GM19240 (cell line): ENCODE measurements around the gene PDE4B.

Experiments used
- DNase-seq: peaks from one replicate; pipeline ENCODE4 v3.0.0; 2011; ENCODE audit warnings: low spot score; ENCODE audit not compliant: insufficient read length

PDE4B gene

DNA sequence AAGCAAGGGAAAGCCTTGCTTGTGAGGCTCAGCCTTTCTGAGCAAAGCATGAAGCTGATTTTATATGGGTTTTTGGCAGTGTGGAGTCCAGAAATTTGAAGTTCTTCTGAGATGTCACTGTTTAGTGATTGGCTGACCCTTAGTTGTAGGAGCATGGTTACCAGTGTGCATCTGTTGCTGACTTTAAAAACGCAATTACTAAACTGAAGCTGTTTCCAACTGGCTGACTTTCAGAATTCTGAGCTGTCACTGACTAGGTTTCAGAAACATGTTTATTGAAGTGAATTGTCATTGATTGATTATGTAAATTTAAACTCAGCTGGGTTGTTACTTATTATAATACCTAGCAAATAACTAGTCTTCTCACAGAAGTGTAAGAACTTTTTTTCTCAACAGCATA is 89.4 kb downstream of the PDE4B start:
- DNase-seq = no peak

DNA sequence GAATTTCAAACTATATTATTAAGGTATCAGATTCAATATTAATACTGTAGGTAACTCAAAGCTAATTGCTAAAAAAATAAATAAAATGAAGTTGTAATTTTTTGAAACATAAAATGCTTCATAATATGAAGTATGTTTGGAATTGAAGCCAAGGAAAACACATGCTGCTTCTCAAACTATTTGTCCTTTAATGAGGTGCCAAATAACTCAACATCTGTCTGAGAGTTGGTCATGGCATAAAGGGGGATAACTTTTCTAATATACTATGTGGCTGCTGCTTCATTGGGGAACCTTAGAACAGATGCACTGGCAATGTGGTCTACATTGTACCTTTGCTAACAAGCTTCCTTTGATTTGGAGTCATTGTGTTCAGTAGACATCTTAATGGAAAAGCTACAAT is 96.7 kb downstream of the PDE4B start:
- DNase-seq = no peak

DNA sequence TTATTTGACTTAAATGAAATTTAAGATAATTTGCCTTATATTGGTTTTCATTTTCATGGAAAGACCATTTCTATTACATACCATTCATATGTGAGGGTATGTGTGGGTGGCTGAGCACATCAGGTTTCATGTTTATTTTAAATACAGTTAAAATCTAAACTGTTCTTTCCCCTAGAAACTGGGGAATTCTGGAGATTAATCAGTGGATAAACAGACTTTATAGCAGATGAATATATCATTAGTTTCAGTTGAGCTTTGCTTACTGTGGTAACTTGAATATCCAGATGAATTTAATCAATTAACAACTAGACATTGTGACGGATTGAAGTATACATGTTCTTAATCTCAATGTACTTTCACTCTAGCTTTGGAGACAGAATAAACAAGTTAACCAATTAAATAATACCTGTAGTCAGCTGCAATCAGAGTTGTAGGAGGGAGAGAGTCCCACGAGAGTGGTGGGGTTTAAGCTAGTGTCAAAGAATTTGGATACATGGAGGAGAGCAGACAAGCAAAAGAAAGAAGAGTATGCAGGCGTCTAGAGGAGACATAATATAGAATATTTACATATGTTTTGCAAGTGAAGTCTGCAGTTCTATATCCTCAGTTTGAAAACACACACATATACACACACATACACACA is 97.6 kb downstream of the PDE4B start:
- no peak for DNase-seq

DNA sequence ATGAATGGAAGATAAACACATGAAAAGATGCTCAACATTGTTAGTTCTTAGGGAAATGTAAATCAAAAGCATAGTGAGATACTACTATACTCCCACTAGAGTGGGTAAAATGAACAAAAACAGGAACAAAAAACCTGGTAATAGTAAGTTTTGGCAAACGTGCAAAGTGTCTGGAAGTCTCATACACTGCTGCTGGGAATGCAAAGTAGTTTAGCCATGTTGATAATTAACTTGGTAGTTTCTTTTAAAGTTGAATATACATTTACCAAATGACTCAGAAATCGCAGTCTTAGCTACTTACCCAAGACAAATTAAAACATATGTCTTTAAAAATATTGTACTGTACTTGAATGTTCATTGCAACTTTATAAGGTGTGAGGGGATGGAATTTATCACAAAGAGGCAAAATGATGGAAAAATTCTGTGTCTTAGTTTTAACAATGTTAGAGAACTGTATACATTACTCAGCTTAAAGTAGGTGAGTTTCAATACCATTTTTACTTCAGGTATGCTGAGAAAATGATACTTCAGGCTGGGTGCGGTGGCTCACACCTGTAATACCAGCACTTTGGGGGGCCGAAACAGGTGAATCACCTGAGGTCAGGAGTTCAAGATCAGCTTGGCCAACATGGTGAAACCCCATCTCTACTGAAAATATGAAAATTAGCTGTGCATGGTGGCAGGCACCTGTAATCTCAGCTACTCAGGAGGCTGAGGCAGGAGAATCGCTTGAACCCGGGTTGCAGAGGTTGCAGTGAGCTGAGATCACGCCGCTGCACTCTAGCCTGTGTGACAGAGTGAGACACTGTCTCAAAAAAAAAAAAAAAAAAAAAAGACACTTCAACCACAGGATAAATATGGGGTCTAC is 102.3 kb downstream of the PDE4B start:
- DNase-seq = no peak

DNA sequence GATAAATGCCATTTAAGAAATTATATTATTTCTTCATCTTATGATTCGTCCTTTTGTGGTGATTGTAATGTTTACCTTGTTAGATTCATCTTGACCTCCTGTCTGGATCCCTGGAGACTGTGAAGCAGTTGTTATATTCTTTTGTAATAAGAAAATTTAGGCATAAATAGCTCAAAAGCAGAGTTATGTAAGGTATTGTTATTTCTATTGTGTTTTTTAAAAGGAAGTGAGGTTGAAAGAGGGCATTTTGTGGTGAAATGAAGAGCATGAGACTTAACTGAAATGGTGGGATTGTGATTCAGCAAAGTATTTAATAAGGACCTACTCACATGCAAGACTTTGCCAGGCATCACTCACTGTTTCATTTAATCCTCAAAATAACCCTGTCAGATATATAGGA is 104.0 kb downstream of the PDE4B start:
- no peak for DNase-seq

DNA sequence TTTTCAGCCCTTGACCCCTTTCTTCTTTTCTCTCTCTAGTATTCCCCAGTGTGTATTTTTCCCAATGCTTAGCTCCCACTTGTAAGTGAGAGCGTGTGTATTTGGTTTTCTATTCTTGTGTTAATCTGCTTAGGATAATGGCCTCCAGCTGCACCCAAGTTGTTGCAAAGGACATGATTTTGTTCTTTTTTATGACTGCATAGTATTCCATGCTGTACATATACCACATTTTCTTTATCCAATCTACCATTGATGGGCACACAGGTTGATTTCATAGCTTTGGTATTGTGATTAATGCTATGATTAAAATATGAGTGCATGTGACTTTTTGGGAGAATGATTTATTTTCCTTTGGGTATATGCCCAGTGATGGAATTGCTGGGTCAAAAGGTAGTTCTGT is 104.8 kb downstream of the PDE4B start:
- DNase-seq = no peak

DNA sequence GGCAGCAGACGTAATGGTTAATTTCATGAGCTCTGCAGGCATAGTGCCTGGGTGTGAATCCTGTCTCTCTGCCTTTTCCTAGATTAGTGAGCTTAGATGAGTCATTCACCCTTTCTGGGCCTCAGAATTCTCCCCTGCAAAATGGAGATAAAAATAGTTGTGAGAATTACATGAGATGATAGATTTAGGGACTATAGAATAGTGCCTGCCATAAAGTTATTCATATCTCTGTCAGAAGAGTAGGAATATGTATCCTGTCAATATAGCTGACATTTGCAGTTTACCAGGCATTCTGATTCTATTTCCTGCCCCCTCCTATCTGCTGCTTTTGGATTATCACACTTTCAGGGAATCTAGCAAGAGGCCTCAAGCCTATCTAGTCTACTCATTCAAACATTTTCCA is 112.0 kb downstream of the PDE4B start:
- DNase-seq = no peak

DNA sequence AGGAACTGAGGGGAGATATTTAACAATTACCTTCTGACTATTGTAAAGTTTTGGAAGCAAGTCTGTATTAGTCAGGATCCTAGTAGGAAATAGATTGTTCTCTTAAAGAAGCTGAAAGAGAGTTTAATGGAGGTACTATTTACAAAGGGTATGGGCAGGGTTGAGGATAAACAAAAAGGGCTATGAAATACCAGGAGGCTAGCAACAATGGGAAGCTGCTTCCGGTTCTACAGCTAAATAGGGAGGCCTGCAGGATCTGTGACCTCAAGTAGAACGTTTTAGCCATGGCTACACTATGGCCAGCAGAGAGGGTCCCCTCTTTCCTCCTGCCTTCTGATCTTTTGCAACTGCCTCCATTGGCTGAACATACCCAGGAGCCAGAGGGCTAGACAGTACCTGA is 117.7 kb downstream of the PDE4B start:
- DNase-seq = no peak

DNA sequence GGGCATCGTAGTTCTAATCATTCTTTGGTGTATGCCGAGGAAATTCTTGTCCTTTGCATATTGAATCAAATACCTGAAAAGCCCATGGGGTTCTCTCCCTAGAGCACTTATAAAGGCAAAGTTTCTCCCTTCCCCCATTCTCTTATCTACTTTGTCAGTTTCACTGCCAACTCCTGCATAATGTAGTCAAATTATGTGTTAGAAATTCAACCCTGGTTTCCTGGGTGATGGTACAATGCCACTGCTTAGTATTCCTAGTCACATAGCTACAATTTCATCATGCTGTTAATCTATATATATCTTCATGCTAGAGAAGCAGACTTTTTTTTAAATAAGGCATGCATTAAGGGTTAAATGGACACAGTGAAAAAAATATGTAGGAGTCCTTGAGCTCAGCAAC is 119.0 kb downstream of the PDE4B start:
- no peak for DNase-seq

DNA sequence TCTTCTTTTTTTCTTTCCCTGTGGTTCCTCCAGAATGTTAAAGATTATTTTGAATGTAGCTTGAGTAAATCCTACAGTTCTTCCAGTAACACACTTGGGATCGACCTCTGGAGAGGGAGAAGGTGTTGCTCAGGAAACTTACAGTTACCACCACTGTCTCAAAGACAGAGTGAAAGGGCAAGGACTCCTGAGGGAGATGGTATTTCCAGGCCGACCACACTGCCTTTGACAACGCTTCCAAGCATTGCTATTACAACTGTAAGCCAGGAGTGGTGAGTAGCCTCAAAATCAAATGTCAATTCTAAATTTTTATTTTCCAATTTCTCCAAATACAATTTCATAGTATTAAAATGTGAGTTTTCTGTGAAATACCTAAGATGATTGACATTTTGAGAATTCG is 125.9 kb downstream of the PDE4B start:
- DNase-seq = no peak

DNA sequence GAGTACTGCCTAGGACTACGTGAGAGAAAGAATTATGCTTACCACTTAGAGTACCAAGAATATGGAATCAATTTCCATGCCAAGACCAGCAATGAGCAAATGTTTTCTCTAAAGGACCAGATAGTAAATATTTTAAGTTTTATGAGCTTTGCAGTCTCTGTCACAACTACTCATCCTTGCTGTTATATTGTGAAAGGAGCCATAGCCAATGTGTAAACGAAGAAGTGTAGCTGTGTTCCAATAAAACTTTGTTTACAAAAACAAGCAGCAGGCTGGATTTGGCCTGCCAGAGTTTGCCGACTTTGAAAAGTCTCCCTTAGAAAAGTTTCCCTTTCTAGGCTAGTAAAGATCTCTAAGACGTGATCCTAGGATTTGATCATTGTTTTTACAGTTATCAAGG is 128.8 kb downstream of the PDE4B start:
- no peak for DNase-seq

DNA sequence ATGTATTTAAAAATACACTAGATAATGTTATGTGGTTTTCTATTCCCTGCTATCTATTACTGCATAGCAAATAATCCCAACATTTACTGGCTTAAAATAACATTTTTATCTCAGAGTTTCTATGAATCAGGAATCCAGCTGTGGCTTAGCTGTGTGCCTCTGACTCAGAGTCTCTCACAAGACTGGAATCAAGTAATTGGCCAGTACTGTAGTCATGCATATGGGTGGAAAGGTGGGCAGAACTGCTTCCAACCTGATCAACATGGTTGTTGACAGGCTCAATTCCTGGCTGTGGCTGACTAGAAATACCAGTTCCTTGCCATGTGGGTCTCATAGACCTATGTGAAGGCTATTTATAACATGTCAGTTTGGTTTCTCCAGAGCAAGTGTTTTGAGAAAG is 131.8 kb downstream of the PDE4B start:
- DNase-seq = no peak

DNA sequence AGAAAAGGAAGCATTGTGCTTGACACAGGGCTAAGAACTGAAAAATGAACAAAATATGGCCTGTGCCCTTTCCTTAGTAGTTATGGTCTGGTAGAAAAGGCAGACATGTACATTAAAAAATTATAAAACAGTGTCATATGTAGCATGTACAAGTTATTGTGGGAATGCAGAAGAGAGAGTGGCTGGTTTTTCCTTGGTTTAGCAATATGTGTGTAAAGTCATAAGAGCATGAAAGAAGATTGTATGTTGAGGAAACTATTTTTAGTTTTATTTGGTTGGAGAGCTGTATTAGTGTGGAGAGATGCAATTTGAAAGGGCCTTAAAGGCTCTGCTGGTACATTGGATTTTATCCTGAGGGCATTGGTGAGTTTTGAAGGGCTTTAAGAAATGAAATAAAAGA is 145.8 kb downstream of the PDE4B start:
- DNase-seq = no peak

DNA sequence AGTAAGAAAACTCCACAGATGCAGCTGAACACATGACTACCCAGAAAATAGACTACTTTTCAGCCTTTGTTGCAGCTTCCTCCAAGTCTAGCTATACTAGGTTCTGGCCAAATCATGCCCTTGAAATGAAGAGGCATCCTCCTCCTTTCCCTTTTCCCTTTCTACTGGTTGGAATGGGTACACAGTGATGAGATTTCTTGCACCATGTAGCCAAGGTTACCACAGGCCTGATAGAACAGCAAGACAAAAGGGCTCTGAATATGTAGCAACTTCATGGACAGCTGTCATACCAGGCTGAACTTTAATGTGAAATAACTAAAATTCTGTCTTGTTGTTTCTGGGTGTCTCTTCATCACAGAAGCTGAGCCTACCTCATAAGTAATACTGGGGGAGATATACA is 146.5 kb downstream of the PDE4B start:
- no peak for DNase-seq

DNA sequence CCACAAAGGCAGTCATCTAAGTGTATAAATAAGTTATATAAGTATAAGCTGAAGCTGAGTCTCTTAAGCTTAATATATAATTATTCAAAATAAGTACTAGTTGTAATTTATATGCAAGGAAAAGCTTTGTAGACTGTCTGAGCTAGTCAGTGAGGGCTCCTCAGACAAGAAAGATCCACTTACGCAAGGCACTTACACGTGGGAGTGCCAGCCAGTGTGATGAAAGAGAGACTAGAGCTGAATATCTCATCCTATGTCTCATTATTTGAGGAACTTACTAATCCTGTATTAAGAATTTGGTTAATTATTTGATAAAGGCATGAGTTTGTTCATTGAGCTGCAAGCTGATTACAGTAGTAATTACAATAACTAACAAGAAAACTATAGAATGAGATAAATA is 146.9 kb downstream of the PDE4B start:
- no peak for DNase-seq

DNA sequence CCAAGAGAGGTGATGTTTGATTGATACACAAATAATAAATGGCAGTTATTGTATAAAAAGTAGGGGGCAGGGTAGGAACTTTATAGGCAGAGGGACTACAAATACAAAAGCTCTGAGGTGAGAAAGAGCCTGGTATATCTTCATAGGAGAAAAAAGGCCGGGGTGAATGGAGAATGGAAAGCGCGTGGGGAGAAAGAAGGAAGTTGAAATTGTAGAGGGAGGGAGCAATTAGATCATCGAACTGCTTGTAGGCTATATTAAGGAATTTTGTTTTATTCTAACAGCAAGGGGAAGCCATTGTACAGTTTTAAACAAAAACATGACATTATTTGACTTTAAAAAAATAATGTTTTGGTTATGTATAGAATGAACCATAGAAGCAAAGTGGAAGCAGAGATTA is 147.4 kb downstream of the PDE4B start:
- DNase-seq = no peak

DNA sequence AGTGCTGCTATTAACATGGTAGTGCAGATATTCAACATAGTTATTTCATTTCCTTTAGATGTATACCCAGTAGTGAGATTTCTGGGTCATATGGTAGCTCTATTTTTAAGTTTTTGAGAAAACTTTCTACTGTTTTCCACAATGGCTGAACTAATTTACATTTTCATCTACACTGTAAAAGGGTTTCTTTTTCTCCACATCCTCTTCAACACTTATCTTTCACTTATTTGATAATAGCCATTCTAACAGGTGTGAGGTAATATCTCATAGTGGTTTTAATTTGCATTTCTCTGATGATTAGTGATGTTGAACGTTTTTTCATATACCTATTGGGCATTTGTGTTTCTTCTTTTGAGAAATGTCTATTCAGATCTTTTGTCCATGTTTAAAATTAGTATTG is 149.8 kb downstream of the PDE4B start:
- DNase-seq = no peak

DNA sequence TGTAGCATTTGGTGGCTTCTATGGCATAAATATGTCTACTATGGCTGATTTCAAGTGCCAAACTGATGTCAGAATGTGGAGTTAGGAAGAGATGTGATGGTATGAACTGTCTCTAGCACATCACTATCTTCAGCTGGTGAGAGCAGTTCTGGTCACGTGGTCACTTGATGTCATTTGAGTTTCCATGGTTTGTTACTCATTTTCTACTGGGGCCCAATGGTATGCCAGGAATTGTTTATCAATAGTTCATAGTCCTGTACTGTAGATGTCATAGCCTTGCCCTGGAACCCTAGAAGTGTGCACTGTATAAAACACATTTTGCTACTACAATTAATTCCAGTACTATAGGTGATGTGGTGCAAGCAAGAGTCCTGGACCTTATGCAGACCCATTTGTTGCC is 153.7 kb downstream of the PDE4B start:
- DNase-seq = no peak

DNA sequence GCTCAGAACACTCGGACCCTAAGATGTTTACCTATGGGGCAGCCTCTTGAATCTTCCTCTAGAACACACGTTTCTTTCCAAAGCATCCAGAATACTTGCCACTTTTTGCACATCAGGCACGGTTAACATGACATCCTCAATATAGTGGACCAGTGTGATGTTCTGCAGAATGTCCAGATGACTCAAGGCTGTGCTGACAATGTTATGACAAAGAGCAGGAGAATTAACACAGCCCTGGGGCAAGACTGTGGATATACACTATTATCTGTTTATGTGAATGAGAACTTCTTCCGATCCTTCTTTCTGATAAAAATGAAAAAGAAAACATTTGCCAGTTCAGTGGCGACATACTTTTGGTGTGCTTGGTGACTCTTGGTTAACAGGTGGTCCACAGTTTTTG is 154.3 kb downstream of the PDE4B start:
- no peak for DNase-seq

DNA sequence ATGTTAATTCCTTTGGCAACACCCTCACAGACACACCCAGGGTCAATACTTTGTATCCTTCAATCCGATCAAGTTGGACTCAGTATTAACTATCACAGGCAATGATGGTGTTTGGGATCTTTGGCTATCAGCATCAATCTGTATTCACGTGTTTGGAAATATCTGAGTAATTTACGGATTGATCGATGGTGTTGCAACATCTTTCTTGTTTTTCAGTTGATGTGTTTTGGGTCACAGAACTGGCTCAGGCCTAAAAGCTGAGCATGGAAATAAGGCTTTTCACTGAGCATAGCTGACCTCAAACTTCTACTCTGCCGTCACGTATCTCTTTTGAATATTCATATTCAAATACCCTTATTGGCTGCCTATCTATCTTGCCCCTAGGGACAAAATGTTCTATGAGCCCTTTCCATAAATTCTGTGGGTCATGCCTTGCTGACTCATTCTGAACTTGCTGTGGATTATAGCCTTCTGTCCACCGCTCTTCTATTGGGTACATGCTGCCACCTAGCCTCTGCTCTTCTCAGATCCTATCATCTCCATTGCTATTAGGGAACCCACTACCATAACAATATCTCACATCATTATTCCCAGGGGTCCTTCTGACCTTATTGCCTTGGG is 156.0 kb downstream of the PDE4B start:
- no peak for DNase-seq

DNA sequence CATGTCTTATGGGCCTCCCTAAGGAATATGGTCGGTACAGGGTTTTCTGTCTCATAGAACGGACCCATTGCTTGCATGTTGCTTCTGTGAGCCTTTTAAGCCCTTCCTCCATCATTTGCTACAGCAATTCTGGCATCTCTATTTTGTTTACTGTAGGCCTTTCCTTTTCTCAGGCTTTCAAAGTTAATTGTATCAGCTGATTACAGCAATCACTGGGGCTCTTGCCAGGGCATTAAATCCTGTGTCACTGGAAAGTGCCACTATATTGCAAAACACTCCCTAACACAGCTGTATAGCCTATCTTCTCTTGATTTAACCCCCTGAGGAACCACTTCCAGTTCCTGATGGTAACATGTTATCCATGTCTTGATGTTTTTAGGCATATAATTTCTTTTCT is 156.5 kb downstream of the PDE4B start:
- no peak for DNase-seq

DNA sequence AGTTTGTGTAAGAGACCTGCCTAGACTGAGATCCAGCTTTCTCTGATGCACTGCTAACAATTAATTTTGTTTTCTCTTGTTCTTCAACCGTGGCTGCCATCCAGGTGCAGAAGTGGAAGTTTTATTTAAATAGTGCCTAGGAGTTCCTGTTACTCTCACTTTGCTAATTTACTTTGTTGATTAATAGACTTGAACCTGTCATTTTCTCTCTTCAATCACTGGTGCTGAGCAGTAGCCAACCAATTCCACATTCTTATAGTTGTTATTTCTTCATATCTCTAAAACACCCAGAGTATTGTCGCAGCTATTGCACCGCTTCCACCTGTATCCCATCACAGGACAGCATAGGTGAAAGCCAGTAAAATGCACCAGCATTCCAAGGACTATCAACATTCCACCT is 157.2 kb downstream of the PDE4B start:
- no peak for DNase-seq

DNA sequence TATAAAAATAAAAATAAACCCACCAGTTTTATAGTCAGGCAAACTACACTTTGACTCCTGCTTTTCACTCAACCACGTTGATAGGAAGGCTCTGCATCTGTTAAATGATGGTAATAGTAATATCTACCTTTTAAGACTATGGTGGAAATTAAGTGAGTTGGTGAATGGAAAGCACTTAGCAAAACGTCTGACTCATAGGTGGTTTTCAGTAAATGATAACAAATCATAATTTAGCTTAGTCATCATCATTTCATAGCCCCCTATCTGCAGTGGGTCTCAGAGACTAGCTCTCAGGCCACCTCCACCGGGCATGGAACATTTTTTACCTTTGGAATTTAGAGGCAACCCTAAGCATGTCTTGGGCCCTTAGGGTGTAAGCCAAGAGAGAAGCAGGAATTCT is 160.0 kb downstream of the PDE4B start:
- DNase-seq = no peak
